Mammary epithelial cell (primary cell): ENCODE data around the gene PCDHB16.
"Not testable (repeated sequence)": the region's sequence is repeated elsewhere in the genome, so short reads cannot be mapped to it uniquely, and the experiment has no call there.

ENCODE experiments used
- EZH2 ChIP-seq: IDR thresholded peaks from 2 replicates; pipeline ENCODE4 v1.6.1; 2012; ENCODE audit warnings: low read length, inconsistent platforms, borderline replicate concordance
- TF ChIP-seq, protein P1 (sequence below), 2 donors: IDR thresholded peaks in 1 of 2; conservative IDR thresholded peaks in 1 of 2; 2 replicates each; pipeline ENCODE4 v1.5.1; 2011 to 2012; ENCODE audit warnings: inconsistent platforms in 2 of 2, low read length in 2 of 2, mild to moderate bottlenecking in 2 of 2, control low read depth in 1 of 2, low read depth in 1 of 2; ENCODE audit not compliant: insufficient read depth in 1 of 2; ENCODE audit errors: extremely low read depth in 1 of 2

DNA sequence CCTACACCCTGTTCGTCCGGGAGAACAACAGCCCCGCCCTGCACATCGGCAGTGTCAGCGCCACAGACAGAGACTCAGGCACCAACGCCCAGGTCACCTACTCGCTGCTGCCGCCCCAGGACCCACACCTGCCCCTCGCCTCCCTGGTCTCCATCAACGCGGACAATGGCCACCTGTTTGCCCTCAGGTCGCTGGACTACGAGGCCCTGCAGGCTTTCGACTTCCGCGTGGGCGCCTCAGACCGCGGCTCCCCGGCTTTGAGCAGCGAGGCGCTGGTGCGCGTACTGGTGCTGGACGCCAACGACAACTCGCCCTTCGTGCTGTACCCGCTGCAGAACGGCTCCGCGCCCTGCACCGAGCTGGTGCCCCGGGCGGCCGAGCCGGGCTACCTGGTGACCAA is 6.5 kb downstream of the PCDHB16 start:
- TF ChIP-seq, protein P1, sequence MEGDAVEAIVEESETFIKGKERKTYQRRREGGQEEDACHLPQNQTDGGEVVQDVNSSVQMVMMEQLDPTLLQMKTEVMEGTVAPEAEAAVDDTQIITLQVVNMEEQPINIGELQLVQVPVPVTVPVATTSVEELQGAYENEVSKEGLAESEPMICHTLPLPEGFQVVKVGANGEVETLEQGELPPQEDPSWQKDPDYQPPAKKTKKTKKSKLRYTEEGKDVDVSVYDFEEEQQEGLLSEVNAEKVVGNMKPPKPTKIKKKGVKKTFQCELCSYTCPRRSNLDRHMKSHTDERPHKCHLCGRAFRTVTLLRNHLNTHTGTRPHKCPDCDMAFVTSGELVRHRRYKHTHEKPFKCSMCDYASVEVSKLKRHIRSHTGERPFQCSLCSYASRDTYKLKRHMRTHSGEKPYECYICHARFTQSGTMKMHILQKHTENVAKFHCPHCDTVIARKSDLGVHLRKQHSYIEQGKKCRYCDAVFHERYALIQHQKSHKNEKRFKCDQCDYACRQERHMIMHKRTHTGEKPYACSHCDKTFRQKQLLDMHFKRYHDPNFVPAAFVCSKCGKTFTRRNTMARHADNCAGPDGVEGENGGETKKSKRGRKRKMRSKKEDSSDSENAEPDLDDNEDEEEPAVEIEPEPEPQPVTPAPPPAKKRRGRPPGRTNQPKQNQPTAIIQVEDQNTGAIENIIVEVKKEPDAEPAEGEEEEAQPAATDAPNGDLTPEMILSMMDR (conservative IDR thresholded peaks at IDR 0.05 in 1 of 2, IDR thresholded peaks at IDR 0.05 in 1 of 2; ENCODE audit: extremely low read depth in 1 of 2, insufficient read depth in 1 of 2, low read depth in 1 of 2, low read length in 2 of 2) = not testable (repeated sequence)
- TF ChIP-seq EZH2 = not testable (repeated sequence)
